Hematopoietic multipotent progenitor cell treated with erythropoietin and hydrocortisone succinate and interleukin-3 and kit ligand, for 4 days (in vitro differentiated cells): Measurements from ENCODE around the gene AFM.
"Not testable (repeated sequence)": the region's sequence is repeated elsewhere in the genome, so short reads cannot be mapped to it uniquely, and the experiment has no call there.

Source experiments
- DNase-seq: peaks from one replicate; pipeline ENCODE4 v3.0.0-alpha.2; 2015

Gene AFM

DNA sequence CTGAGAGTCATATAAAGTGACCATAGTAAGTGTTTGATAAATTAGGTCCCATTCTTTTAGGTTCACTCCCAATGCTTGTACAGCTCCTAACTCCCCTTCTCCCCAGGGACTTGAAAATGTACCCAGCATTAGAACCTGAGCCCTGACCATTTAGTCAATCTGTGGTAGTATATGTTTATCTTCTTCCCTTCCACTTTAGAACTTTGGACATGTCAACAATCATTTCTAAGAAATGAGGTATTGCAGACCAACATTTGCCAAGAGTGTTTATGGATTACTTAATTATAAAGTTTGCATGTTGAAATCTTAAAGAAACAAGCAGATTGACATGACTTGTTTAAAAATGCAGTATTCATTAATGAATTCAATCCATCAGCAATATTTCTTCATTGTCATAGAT lies 26.0 kb downstream of the AFM start:
- DNase-seq: no peak

- no peak for DNase-seq
Measured at GRCh38 chr4:73508651-73509050, 27.1 kb downstream of the AFM start.

GRCh38 chr4:73518340-73518739 lies 36.8 kb downstream of the AFM start:
- no peak for DNase-seq

GRCh38 chr4:73520821-73521220 lies 39.3 kb downstream of the AFM start:
- DNase-seq: no peak

DNA sequence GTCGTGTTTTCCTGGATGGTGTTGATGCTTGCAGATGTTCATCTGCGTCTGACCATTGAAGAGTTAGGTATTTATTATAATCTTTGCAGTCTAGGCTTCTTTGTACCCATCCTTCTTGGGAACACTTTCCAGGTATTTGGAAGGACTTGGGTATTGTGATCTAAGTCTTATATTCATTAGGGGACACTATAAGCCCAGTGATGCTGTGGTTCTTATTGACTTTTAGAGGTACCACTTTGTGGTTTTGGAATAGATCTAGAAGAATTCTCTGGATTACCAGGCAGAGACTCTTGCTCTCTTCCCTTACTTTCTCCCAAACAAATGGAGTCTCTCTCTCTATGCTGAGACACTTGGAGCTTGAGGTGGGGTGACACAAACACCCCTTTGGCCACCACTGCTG lies 41.6 kb downstream of the AFM start:
- DNase-seq: no peak

- DNase-seq: no peak
Measured at GRCh38 chr4:73525611-73526010, 44.1 kb downstream of the AFM start.

DNA sequence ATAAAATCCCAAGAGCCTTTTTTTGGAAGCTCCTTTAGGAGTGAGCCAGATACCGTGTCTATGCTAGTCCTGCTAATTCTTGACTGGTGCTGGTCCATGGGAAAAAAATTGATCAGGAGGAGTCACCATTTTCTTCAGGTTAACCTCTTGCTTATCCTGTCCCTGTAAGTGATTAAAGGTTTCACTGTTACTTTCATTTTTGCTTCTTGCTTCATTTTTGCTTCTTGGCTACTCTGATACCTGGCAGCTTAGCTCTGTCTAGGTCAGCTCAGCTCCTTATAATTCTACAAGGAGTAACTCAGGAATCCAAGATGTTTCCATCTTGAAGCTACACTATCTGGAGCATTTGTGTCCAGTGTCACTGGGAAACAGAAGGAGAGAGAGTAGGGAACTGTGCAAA lies 45.7 kb downstream of the AFM start:
- DNase-seq: no peak

DNA sequence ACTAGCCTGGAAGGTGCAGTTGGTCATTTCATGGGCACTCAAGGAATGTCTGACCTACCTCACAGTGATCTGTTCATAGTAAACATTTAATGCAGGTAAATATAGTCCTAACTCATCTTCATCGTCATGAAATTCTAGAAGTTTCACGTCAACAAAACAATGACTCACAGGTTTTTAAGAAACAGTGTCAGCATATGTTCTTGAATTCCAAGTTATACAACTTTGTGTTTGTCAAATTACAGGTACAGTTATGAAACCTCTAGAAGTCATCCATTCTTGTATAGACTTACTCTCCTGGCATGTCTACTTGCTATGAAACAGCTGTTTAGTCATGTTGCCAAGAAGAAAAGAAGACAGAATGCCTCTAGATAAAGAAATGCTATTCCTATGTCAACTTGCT lies 46.6 kb downstream of the AFM start:
- DNase-seq: no peak

GRCh38 chr4:73533515-73534422 lies 52.2 kb downstream of the AFM start:
- DNase-seq: peak; percentile 18

- DNase-seq: no peak
Measured at GRCh38 chr4:73538162-73538561, 56.6 kb downstream of the AFM start.

DNA sequence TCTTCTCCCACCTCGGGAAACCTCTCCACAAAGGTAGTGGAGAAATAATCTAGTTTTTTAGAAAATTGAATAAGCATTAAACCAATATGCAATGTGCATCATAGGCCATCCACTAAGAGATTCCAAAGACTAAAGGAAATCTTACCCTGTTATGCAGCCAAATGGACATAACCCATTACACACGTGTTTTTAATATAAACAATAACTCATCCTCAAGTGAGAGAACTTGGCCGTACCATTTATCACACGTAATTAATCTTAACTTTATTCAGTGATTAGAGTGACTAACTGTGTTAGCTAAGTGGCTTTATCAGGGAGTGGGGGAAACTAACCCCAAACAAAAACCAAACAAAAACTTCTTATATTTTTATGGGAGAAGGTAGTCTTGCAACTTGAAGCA lies 57.8 kb downstream of the AFM start:
- DNase-seq: no peak

DNA sequence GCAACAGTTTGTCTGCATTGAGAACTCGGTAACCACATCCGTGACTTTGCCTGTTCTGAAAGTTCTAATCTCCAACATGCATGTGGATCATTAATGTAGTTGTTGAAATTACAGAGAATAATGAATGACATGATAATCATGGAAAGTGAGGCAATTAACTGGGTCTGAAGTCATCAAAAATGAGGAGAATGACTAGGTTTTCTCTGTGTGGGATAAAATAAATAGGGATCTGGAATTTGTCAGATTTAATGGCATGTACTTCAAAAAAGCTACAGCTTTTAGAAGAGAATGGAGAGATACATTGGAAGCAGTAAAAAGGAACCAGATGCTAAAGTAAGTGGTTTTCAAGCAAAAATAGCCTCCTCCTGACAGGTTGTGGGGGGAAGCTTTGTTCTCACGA lies 59.3 kb downstream of the AFM start:
- DNase-seq: peak; percentile 8

DNA sequence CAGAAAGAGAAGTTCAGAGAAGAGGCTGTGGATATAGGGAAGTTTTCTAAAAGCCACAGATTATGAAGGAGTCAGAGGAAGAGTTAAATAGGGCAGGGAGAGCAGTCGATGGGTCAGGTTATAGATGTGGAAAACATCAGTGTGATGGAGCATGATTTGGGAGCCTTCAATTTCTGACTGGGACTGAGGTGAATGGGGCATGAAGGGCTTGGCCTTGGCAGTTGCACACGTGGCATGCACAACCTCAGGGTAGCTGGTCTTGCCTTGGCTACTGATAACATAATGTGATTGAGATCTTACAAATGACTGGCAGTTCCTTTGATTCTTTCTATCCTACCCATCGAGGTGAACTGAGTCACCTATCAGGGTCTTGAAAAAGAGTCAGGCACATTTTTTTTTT lies 59.7 kb downstream of the AFM start:
- DNase-seq: no peak

DNA sequence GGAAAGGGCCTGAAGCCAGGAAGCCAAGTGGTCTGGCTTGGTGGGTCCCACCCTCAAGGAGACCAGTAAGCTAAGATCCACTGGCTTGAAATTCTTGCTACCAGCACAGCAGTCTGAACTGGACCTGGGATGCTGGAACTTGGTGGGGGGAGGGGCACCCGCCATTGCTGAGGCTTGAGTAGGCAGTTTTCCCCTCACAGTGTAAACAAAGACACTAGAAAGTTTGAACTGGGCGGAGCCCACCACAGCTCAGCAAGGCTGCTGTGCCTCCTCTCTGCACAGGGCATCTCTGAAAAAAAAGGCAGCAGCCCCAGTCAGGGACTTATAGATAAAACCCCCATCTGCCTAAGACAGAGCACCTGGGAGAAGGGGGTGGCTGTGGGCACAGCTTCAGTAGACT lies 63.1 kb downstream of the AFM start:
- no peak for DNase-seq

DNA sequence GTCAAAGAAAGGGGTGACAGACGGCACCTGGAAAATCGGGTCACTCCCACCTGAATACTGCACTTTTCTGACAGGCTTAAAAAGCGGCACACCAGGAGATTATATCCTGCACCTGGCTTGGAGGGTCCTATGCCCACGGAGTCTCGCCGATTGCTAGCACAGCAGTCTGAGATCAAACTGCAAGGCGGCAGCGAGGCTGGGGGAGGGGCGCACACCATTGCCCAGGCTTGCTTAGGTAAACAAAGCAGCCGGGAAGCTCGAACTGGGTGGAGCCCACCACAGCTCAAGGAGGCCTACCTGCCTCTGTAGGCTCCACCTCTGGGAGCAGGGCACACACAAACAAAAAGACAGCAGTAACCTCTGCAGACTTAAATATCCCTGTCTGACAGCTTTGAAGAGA lies 69.3 kb downstream of the AFM start:
- DNase-seq: not testable (repeated sequence)
